GM12878 (cell line): ENCODE measurements around the gene DMRT1. TPM values are rescaled to one million over a fixed set of nuclear protein-coding genes. Genes with fewer than 3 reads are reported as not detected.

ENCODE experiments used
- ATAC-seq: fragments of 200-7000 bp; cut with Tn5 transposase; 3 replicates; pipeline ENCODE4 v1.9.1; 2020; ENCODE audit warnings: mild to moderate bottlenecking, moderate library complexity
- BruUV-seq: library from RNA; stranded (reverse); fragments of 400-500 nt; replicated peaks from 2 replicates; lab custom pipeline; 2021; lab: Mats Ljungman, UMichigan
- CTCF ChIA-PET: fragments of 300-600 bp; sonication (Branson Sonifier 250); formaldehyde crosslinking; extraction: SDS; loops from one replicate; lab custom pipeline; 2021; ENCODE audit warnings: inconsistent platforms; lab: Yijun Ruan, JAX
- POLR2A ChIA-PET: fragments of 350-600 bp; formaldehyde crosslinking; extraction: SDS; loops from one replicate; lab custom pipeline; 2021; ENCODE audit warnings: inconsistent platforms; lab: Charles Lee
- RAD21 ChIA-PET: fragments of 300-600 bp; sonication (Branson Sonifier 250); formaldehyde crosslinking; loops from one replicate; lab custom pipeline; 2023; ENCODE audit warnings: antibody characterized with exemption; ENCODE audit not compliant: unreplicated experiment; lab: Charles Lee
- SMC1A ChIA-PET: fragments of 300-600 bp; sonication (Branson Sonifier 250); formaldehyde crosslinking; loops from one replicate; lab custom pipeline; 2023; ENCODE audit not compliant: unreplicated experiment, uncharacterized antibody; lab: Charles Lee
- DNase-seq: peaks from one replicate; pipeline ENCODE4 v3.0.0-alpha.2; 2011; ENCODE audit warnings: low read depth, low spot score
- FAIRE-seq: peaks from 3 replicates; lab custom pipeline; 2011; peaks lifted over from hg19 to GRCh38; lab: Jason Lieb, UNC
- H2AFZ ChIP-seq: 2 replicates; pipeline ENCODE4 v1.6.0; 2011; ENCODE audit warnings: low read depth, low read length, control low read depth; ENCODE audit not compliant: control insufficient read depth
- H3K27ac ChIP-seq: 2 replicates; pipeline ENCODE4 v1.5.1; 2011; ENCODE audit warnings: control low read depth; ENCODE audit not compliant: control insufficient read depth, insufficient read depth
- H3K27me3 ChIP-seq, 2 experiments: replicated peaks in 1 of 2; 2 replicates each; pipeline versions ENCODE4 v1.6.0 to v1.6.1; 2011; ENCODE audit warnings: low read length in 1 of 2; ENCODE audit not compliant: control insufficient read depth in 2 of 2, insufficient read depth in 2 of 2
- H3K36me3 ChIP-seq, 2 experiments: 2 replicates each; pipeline ENCODE4 v1.5.1; 2011; ENCODE audit warnings: low read length in 1 of 2; ENCODE audit not compliant: control insufficient read depth in 2 of 2, insufficient read depth in 2 of 2
- H3K4me1 ChIP-seq: 2 replicates; pipeline ENCODE4 v1.6.1; 2011; ENCODE audit warnings: mild to moderate bottlenecking, low read length, moderate library complexity, mixed read lengths; ENCODE audit not compliant: control insufficient read depth, insufficient read depth
- H3K4me2 ChIP-seq: 2 replicates; pipeline ENCODE4 v1.6.0; 2011; ENCODE audit warnings: control low read depth; ENCODE audit not compliant: control insufficient read depth, insufficient read depth
- H3K4me3 ChIP-seq: fragments of 200-600 bp; sonication (generic); 2 replicates; pipeline ENCODE4 v1.5.1; 2016
- H3K79me2 ChIP-seq: 2 replicates; pipeline ENCODE4 v1.6.0; 2011; ENCODE audit warnings: low read length; ENCODE audit not compliant: control insufficient read depth, insufficient read depth
- H3K9ac ChIP-seq: 2 replicates; pipeline ENCODE4 v1.8.0; 2011; ENCODE audit warnings: low read length, control low read depth, mixed read lengths; ENCODE audit not compliant: control insufficient read depth, insufficient read depth
- H3K9me3 ChIP-seq: replicated peaks from 3 replicates; pipeline ENCODE4 v1.5.1; 2011; ENCODE audit warnings: mild to moderate bottlenecking, low read length; ENCODE audit not compliant: control insufficient read depth, insufficient read depth
- H4K20me1 ChIP-seq: 2 replicates; pipeline ENCODE4 v1.6.0; 2011; ENCODE audit not compliant: control insufficient read depth, insufficient read depth
- BRCA1 ChIP-seq: IDR thresholded peaks from 2 replicates; pipeline ENCODE4 v1.6.1; 2011; ENCODE audit warnings: low read depth, low read length, improper control_type of control experiment
- EZH2 ChIP-seq: IDR thresholded peaks from 2 replicates; pipeline ENCODE4 v1.6.1; 2012; ENCODE audit warnings: low read depth, mild to moderate bottlenecking, control low read depth, inconsistent platforms, low read length, borderline replicate concordance; ENCODE audit not compliant: control insufficient read depth
- HCFC1 ChIP-seq: fragments of 150-350 bp; IDR thresholded peaks from 2 replicates; pipeline ENCODE4 v1.6.1; 2014; ENCODE audit warnings: low read length
- JUND ChIP-seq: IDR thresholded peaks from 2 replicates; pipeline ENCODE4 v1.6.1; 2012; ENCODE audit warnings: low read depth, mild to moderate bottlenecking, low read length, improper control_type of control experiment, moderate library complexity
- NFYB ChIP-seq: IDR thresholded peaks from 2 replicates; pipeline ENCODE4 v1.6.1; 2011; ENCODE audit warnings: low read depth, mild to moderate bottlenecking, low read length, improper control_type of control experiment, moderate library complexity; ENCODE audit not compliant: insufficient read depth
- PAX5 ChIP-seq: IDR thresholded peaks from 2 replicates; pipeline ENCODE4 v1.6.1; 2011; ENCODE audit warnings: low read depth, low read length, borderline replicate concordance
- RCOR1 ChIP-seq: conservative IDR thresholded peaks from 2 replicates; pipeline ENCODE4 v1.6.1; 2012; ENCODE audit warnings: low read depth, low read length, improper control_type of control experiment
- SMC3 ChIP-seq: IDR thresholded peaks from 2 replicates; pipeline ENCODE4 v1.6.1; 2011; ENCODE audit warnings: low read length, improper control_type of control experiment, borderline replicate concordance
- WGBS: methylation state at CpG from one replicate; pipeline ENCODE4 v1.1.6; 2016; ENCODE audit warnings: low lambda C conversion rate; ENCODE audit not compliant: insufficient replicate concordance, insufficient coverage; ENCODE audit errors: missing lambda C conversion rate; 5-methylcytosine and 5-hydroxymethylcytosine counted together
- in situ Hi-C: fragments of 300-500 bp; cut with MboI; formaldehyde crosslinking; loops from 9 replicates; pipeline ENCODE4 v1.14.3; 2018; ENCODE audit warnings: mixed read lengths
- intact Hi-C: fragments of 100-400 bp; cut with micrococcal nuclease; formaldehyde crosslinking; loops from one replicate; pipeline ENCODE4 v1.14.2; 2022; ENCODE audit not compliant: unreplicated experiment
- polyA plus RNA-seq, 11 experiments: library from polyadenylated mRNA; depleted of rRNA in 4 of 11; unstranded in 6 of 11; stranded (reverse) in 5 of 11; fragments of >200 nt; fragmentation: Nextera tagmentation in 4 of 11; fragmentation: Illumina TruSeq in 1 of 11; extraction: Ambion mirVana in 4 of 11; extraction: Trizol in 1 of 11; gene quantifications; 1 replicate in 1 of 11; 2 replicates in 10 of 11; pipeline versions ENCODE4 v1.2.1 to v1.2.3, GENCODE V29; 2011 to 2016; ENCODE audit warnings: inconsistent platforms in 2 of 11, missing spikeins in 2 of 11, low read depth in 1 of 11
- total RNA-seq, 4 experiments: library from RNA; depleted of rRNA in 3 of 4; stranded (reverse); fragments of >200 nt in 3 of 4; fragmentation: Illumina TruSeq in 1 of 4; extraction: Trizol in 1 of 4; gene quantifications; 2 replicates each; pipeline versions ENCODE4 v1.2.1 to v1.2.3, GENCODE V29; 2013 to 2021
- TF ChIP-seq, protein P1 (sequence below): fragments of 450-650 bp; IDR thresholded peaks from 2 replicates; pipeline ENCODE4 v1.6.1; 2017; ENCODE audit warnings: mild to moderate bottlenecking, moderate library complexity
- TF ChIP-seq, protein P2 (sequence below): fragments of 450-650 bp; IDR thresholded peaks from 2 replicates; pipeline ENCODE4 v1.6.1; 2017; ENCODE audit warnings: mild to moderate bottlenecking

The DMRT1 gene
- total and polyA plus RNA-seq, 10 of the 15 experiments (the other 5 are each of a cell fraction or from before 2014, with no cell fraction given) = 0.06 to 1.9 (median 0.24) TPM

DNA sequence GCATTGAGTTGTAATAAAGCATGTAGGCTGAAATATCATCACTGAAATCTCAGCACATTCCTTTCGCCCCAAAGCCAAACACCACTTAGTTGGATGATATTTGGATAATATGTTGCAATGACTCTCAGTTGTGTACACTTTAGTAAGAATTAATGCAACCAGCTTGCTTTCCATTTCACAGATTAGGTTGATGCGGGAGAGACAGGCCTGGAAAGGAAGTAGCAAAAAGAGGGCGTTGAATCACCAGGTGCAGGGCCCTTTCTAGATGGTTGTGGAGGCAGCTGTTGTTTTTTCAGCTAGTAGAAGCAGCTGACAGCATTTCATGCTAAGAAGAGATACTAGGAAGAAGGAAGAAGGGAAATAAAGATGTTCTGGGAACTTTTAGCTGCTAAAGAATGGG lies 165.8 kb downstream of the DMRT1 start:
- BruUV-seq = no TSS peak
- POLR2A ChIA-PET = interaction anchor here (0.6 kb wide), 2 partner anchors 432 to 463 kb away, joined by 3 to 6 read pairs; no protein-coding TSS in a partner anchor
- FAIRE-seq = no peak
- TF ChIP-seq SMC3 (no peak), EZH2 (no peak), JUND (no peak), HCFC1 (no peak), BRCA1 (no peak), RCOR1 (no peak), PAX5 (no peak), NFYB (no peak)
- TF ChIP-seq, protein P1, sequence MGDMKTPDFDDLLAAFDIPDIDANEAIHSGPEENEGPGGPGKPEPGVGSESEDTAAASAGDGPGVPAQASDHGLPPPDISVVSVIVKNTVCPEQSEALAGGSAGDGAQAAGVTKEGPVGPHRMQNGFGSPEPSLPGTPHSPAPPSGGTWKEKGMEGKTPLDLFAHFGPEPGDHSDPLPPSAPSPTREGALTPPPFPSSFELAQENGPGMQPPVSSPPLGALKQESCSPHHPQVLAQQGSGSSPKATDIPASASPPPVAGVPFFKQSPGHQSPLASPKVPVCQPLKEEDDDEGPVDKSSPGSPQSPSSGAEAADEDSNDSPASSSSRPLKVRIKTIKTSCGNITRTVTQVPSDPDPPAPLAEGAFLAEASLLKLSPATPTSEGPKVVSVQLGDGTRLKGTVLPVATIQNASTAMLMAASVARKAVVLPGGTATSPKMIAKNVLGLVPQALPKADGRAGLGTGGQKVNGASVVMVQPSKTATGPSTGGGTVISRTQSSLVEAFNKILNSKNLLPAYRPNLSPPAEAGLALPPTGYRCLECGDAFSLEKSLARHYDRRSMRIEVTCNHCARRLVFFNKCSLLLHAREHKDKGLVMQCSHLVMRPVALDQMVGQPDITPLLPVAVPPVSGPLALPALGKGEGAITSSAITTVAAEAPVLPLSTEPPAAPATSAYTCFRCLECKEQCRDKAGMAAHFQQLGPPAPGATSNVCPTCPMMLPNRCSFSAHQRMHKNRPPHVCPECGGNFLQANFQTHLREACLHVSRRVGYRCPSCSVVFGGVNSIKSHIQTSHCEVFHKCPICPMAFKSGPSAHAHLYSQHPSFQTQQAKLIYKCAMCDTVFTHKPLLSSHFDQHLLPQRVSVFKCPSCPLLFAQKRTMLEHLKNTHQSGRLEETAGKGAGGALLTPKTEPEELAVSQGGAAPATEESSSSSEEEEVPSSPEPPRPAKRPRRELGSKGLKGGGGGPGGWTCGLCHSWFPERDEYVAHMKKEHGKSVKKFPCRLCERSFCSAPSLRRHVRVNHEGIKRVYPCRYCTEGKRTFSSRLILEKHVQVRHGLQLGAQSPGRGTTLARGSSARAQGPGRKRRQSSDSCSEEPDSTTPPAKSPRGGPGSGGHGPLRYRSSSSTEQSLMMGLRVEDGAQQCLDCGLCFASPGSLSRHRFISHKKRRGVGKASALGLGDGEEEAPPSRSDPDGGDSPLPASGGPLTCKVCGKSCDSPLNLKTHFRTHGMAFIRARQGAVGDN = no peak
- TF ChIP-seq, protein P2, sequence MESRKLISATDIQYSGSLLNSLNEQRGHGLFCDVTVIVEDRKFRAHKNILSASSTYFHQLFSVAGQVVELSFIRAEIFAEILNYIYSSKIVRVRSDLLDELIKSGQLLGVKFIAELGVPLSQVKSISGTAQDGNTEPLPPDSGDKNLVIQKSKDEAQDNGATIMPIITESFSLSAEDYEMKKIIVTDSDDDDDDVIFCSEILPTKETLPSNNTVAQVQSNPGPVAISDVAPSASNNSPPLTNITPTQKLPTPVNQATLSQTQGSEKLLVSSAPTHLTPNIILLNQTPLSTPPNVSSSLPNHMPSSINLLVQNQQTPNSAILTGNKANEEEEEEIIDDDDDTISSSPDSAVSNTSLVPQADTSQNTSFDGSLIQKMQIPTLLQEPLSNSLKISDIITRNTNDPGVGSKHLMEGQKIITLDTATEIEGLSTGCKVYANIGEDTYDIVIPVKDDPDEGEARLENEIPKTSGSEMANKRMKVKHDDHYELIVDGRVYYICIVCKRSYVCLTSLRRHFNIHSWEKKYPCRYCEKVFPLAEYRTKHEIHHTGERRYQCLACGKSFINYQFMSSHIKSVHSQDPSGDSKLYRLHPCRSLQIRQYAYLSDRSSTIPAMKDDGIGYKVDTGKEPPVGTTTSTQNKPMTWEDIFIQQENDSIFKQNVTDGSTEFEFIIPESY = no peak
- no peak for DNase-seq
- WGBS = 80% methylated on average over 3 of the region's 3 CpGs
- H3K36me3 ChIP-seq = no peaks in the 10 kb centered on the region
- H3K9ac ChIP-seq = no peak overlapping the region; the same call in 1 of the 2 replicates
- intact Hi-C loops = loop anchor here (10.0 kb wide), 2 partner anchors 203 to 533 kb away; no protein-coding TSS in a partner anchor
- H2AFZ ChIP-seq = peak overlapping the region; percentile 30
- peaks cover 7% of the 10 kb centered on the region for H3K4me1 ChIP-seq
- RAD21 ChIA-PET = no interaction called here
- H3K79me2 ChIP-seq = no peaks in the 10 kb centered on the region
- no peaks in the 10 kb centered on the region for H3K9me3 ChIP-seq
- CTCF ChIA-PET = interaction anchor here (1.1 to 1.3 kb wide), 4 partner anchors 114 to 449 kb away, joined by 3 to 4 read pairs (median 4); no protein-coding TSS in a partner anchor
- in situ Hi-C loops = loop anchor here (5.0 kb wide), 1 partner anchor 395 kb away; no protein-coding TSS in a partner anchor
- H3K4me3 ChIP-seq = no peak overlapping the region
- ATAC-seq = no peak
- SMC1A ChIA-PET = interaction anchor here (1.0 to 4.0 kb wide), 3 partner anchors 394 to 449 kb away, joined by 3 to 21 read pairs (median 16); no protein-coding TSS in a partner anchor
- no peaks in the 10 kb centered on the region for H3K27me3 ChIP-seq
- H4K20me1 ChIP-seq = peaks cover 3% of the 10 kb centered on the region; the same call in 1 of the 2 replicates
- H3K27ac ChIP-seq = no peak overlapping the region
- H3K4me2 ChIP-seq = no peak overlapping the region
